C1 segment of cervical spinal cord (tissue), 14 donors: ENCODE results near the gene LMX1B.

Experiments used
- DNase-seq, 14 donors: peaks; one replicate each; lab custom pipeline; 2025; lab: John Stamatoyannopoulos, UW

The LMX1B gene

GRCh38 chr9:126658201-126658825, 44.6 kb downstream of the LMX1B start:
- DNase-seq = no peak

DNA sequence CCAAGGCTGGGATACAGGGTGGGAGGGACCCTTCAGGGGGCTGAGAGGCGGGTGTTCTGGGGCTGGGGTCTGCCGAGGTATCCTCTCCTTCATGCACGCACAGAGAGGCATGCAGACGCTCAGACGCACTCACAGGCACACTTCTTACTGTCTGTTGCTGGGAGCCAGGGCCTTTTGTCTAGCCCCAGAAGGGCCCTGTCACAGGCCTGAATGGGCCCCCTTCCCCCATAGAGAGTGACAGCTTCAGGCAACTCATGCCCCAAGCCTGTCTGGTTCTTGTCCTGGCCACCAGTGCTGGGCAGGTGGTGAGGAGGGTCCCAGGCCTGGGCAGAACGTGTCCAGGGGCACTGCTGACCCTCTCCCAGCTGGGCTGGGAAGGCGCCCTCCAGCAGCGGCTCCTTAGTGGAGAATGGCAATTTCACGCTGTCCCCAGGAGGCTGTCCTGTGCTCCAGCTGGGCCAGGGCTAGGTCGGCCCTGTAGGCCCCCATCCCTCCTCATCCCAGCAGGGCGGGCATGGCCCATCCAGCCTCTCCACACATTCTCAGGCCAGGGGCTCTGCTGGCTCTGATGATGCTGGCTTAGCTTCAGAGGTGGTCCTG, 45.3 kb downstream of the LMX1B start:
- no peak for DNase-seq

GRCh38 chr9:126661122-126661520, 47.4 kb downstream of the LMX1B start:
- DNase-seq = no peak

DNA sequence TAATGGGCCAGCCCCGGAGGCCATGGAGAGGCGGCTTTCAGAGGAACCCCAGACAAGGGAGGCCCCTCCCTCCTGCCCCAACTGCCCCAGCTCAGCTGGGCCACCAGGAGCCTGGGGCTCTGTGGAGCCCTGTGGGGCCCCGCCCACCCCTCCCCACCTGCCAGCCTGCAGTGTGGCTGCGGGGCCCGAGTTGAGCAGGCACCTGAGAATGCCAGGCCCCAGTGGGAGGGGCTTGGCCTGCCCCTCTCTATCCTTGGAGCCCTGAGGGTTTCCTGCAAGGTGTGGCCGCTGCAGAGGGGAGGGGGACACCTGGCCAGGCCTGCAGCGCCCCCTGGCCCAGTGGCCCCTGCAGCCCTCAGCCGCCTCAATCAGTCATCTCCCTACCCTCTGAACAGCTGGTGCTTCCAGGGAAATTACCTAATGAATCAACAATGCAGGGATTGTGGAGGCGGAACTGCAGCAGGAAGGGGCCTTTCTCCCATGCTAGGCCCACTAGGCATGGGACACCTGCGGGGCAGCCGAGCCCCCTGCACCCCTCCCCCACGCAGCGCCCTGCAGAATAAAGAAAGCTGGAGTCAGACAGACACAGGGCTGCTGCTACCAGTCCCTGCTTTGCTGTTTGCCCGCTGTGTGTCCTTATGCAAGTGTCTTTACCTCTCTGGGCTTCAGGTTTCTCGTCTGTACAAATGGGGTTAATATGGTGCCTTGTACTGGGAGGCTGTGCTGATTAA, 48.0 kb downstream of the LMX1B start:
- no peak for DNase-seq

GRCh38 chr9:126663661-126664072, 49.9 kb downstream of the LMX1B start:
- no peak for DNase-seq

DNA sequence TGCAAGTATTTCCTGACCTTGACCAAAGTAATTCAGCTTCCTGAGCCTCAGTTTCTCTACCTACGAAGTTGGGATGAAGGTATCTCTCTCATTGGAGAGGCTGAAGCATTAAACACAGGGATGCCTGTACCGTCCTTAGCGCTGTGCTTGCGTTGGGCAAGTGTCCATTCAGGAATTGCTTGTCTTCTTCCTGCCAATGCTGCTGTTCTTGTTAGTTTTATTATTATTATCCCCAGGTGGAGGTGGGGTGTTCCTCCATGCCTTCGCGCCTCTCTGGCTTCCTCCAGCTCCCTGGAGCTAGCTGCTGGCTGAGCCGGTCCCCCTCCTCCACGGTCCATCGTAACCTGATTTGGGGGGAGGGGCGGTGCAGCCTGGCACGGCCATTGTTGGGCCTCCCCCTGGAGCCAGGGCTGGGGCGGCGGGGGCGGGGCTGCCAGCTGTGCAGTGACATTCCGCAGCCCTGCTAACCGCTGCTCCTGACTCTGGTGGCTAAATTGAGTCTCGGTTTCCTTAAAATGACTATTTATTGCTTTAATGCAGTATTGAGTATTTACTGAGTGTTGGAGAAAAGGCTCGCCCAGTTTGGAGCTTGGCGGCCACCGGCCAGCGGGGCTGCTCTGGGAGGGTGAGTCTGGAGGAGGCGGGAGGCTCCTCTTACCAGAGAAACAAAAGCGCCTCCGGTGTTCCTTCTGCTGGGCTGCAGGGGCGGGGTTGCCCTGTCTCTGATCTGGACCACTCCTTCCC, 51.3 kb downstream of the LMX1B start:
- no peak for DNase-seq

DNA sequence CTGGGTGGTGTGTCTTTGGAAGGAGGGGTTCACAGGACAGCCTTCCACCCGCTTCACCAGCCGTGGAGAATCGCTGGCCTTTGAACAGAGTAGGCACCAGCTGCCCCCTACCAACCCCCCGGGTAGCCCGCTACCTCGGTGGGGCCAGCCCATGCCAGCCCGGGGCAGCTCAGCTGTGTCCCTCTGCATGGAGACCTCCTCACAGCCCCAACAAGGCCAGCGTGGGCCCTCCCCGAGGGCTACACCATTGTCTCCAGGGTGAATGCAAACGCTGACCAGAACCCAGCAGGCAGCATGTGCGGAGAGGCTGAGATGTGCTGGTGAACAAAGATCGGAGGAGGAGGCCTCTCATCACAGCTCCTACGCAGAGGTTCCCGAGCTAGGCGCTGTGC, 51.9 kb downstream of the LMX1B start:
- no peak for DNase-seq

GRCh38 chr9:126666155-126666803, 52.6 kb downstream of the LMX1B start:
- DNase-seq = no peak

- DNase-seq = no peak
Observed at GRCh38 chr9:126667190-126668055, 53.7 kb downstream of the LMX1B start.

DNA sequence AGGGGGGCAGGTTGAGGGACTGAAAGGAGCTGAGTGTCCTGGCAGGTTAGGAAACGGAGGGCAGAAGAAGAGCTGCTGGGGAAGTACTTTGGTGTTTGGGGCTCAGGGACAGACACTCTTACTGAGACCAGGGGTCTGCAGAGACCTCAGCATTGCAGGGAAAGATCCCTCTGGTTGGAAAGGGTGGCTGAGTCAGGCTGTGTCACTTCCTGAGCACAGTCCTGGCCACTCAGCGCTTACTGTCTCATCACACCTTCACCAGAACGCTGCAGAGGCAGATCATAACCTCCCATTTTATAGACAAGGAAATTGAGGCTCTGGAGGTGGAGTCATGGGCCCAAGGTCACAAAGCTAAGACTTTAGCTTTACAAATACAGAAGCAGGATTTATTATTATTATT, 54.3 kb downstream of the LMX1B start:
- no peak for DNase-seq

GRCh38 chr9:126669108-126669507, 55.4 kb downstream of the LMX1B start:
- no peak for DNase-seq

- DNase-seq = no peak
Observed at GRCh38 chr9:126670270-126670669, 56.5 kb downstream of the LMX1B start.

GRCh38 chr9:126671381-126671831, 57.7 kb downstream of the LMX1B start:
- no peak for DNase-seq

DNA sequence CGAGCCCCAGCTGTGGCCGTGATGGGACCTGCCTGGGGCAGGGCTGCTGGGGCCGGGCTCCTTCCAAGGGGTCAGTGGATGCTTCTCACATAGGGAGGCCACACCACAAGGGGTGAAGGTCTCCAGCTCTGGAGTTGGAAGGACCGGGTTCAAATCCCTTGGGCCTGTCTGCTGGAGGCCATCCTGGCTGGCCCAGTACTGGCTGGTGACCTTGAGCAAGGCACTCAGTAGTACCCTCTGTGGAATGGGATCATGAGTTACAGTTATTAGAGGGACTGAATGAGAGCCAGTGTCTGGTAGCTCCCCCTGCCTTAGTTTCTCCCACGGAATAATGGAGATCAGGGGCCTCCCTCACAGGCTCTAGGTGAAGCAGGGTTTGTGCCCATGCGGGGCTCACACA, 58.3 kb downstream of the LMX1B start:
- DNase-seq = no peak

DNA sequence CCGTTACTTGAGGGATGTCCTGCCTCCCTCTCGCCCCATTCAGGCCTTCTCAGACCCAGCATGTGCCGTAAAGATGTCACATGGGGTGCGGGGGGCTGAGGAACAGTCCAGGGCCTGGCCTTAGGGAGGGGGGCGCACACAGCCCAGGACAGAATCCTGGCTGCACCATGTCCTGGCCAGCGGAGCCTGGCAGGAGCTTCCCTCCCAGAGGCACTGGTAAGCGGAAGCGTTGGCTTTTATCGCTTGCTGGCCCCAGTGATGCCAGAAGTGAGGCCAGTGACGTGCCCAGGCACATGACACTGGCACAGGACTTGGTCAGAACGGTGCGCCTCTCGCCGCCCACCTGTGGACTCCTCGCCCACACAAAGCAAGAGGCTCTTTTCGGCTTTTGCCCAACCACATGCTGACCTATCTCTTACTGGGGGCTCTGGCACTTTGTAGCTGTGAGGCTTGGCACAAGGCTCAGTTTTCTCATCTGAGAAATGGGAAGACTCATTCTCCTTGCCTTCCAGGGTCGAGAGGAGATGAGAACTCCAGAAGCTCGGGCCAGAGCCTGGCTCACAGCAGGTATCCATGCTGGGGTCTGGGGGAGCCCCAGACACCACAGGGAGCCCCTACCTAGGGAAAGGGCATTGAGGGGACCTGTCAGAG, 59.0 kb downstream of the LMX1B start:
- no peak for DNase-seq

- no peak for DNase-seq
Observed at GRCh38 chr9:126673689-126674364, 60.1 kb downstream of the LMX1B start.

DNA sequence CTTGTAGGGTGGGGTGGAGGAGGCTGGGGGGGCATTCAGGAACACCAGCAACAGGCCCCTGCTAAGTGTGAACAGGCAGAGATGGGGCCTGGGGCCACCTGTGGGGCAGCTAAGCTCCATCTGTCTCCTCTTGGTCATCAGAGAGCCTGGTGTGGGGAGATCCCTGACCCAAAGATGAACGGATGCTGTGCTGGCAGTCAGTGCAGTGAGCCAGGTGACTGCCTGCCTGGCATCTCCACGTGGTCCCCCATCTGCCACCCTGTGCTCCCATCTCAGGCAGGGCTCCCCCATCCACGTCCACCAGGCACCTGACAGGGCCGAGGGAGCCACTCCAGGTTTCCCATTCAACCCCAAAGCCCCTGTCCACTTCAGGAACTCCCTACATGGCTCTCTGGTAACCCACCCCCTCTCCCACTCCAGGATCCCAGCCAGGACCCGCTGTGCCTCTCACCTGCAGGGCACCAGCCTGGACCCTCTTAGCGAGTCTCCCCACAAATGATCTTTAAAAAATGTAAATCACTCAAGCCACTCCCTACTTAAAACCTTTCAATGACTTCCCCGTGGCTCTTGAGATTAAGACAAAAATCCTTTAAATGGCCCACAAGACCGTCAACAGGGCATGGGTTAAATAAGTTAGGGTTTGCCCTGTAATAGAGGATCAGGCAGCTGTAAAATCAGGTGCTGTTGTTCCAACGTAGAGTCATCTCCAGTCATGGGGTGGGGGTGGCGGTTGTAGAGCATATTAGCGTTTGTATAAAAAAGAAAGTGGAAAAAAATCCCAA, 60.8 kb downstream of the LMX1B start:
- DNase-seq = peak in 1 of 14 donors; percentile 88

GRCh38 chr9:126675147-126675467, 61.4 kb downstream of the LMX1B start:
- no peak for DNase-seq

DNA sequence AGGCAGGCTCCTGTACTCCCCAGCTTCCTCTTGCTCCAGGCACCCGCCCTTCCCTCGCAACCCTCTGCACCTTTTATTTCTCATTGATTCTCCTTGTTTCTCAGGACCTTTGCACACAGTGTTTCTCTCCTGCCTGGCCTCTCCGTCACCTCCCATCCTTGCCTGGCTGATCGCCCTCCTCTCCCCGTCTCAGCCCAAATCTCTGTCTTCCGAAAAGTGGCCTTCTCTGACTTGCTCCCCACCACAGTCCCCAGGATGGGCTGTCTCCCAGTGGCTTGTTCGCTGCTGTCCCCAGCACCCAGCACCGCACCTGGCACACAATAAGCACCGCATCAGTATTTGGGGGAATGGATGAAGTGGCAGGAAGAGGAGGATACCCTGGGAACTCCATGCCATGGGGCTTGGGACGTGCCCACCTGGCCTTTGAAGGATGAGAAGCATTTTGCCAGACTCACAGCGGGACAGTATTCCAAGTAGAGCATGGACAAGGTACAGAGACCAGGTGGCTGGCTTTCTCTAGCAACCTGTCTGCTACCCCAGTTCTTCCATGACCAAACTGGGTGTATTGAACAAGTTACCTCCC, 62.5 kb downstream of the LMX1B start:
- peak in 1 of 14 donors; percentile 42 for DNase-seq
